Tongue (tissue), 2 donors: Measurements from ENCODE around the gene TPCN2. TPM values are rescaled to one million over a fixed set of nuclear protein-coding genes. Genes with fewer than 3 reads are reported as not detected.
"Not testable (repeated sequence)": the region's sequence is repeated elsewhere in the genome, so short reads cannot be mapped to it uniquely, and the experiment has no call there.

Experiments
- DNase-seq: peaks from one replicate; pipeline ENCODE4 v3.0.0-alpha.2; 2015
- total RNA-seq: library from RNA; depleted of rRNA; stranded (reverse); fragments of >200 nt; gene quantifications from one replicate; pipeline ENCODE4 v1.2.3, GENCODE V29; 2014

TPCN2 gene
- 11.5 TPM for total RNA-seq

DNA sequence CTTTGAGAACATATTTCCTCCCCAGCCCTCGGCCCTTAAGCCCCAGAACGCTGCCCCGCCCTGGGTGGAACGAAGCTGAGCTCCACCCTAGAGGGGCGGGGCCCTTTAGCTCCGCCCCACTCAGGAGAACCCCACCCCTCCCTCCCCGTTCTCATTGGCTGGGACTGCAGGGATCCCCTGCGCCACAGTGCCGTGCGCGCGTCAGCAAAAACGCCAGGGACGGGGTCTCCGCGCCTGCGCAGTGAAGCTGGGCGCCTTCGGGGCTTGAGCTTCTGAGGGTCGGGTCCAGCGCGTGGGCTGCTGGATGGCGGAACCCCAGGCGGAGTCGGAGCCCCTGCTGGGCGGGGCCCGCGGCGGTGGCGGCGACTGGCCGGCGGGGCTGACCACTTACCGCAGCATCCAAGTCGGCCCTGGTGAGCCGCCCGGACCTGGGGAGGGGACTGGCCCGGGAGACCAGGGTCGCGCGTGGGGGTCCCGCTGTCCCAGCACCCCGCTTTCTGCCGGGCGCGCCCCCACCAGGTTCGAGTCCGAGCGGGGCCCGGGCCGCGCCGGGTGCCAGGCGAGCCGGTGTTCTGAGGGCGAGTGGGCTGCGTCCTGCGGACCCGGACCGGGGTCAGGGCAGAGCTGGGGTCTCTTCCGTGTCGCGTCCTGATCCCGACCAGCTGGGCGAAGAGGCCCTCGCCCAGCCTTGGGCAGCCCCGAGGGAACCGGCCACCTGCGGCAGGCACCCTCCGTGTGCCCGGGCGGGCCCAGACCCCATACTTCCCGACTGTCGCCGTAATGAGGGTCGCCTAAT lies at the start of gene TPCN2:
Gene TPCN2 (plus strand): TSS at position 239 of the 796 bp plus-strand sequence. CDS start 66 bp downstream, at position 305.
- peak; percentile 99 for DNase-seq

DNA sequence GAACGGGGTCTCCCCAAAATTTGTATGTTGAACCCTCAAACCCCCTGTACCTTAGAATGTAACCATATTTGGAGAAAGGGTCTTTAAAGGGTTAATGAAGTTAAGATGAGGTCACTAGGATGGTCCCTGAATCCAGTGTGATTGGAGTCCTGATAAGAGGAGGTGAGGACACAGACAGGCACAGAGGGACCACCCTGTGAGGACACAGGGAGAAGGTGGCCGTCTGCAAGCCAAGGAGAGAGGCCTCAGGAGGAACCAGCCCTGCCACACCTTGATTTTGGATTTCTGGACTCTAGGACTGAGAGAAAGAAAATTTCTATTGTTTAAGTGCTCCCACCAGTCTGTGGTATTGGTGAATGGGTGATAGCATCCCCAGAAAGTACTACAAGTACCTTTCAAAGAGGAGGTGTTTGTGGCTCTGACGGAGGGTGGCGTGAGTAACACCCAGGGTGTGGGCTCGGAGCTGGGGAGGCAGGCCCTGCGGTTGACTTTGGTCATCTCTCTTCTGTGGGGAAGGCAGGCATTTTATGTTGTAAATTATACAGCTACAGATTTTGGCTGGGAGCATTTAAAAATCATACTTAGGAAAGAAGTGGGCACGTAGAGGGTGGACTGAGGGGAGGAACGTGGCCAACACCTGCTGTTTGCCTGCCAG lies 49.5 kb upstream of the TPCN2 start:
- DNase-seq = no peak

DNA sequence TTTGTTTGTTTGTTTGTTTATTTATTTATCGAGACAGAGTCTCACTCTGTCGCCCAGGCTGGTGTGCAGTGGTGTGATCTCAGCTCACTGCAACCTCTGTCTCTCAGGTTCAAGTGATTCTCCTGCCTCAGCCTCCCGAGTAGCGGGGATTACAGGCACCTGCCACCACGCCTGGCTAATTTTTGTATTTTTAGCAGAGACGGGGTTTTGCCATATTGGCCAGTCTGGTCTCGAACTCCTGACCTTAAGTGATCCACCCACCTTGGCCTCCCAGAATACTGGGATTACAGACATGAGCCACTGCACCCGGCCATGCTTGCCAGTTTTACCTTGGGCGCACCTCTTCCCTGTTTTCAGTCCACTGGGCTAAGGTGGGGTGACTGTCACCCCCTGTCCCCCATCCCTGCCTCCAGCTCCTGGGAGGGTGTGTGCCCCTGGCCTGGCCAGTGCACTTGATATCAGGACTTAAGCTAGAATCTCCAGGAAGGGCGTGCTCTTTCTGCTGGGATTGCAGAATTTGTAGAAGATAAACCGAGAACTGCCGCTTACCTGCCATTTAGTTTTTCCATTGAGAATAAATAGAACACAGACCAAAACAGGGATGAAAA lies 48.9 kb upstream of the TPCN2 start:
- DNase-seq = not testable (repeated sequence)

DNA sequence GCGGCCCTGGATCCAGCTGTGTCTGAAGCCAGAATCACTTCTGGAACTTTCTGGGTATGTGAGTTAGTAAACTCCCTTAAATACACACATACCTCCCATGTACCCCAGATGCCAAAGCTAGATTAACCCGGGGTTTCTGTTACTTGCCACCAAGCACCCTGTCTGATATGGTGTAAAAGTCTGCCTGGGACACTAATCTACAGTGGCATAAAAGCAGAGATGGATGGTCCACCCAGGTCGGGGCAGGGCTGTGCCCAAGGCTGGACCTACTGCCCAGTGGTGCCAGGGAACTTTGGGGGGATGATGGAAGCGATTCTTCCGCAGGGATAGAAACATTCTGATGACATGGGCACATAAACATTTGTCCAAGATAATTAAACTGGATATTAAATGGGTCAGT lies 48.3 kb upstream of the TPCN2 start:
- DNase-seq = no peak

DNA sequence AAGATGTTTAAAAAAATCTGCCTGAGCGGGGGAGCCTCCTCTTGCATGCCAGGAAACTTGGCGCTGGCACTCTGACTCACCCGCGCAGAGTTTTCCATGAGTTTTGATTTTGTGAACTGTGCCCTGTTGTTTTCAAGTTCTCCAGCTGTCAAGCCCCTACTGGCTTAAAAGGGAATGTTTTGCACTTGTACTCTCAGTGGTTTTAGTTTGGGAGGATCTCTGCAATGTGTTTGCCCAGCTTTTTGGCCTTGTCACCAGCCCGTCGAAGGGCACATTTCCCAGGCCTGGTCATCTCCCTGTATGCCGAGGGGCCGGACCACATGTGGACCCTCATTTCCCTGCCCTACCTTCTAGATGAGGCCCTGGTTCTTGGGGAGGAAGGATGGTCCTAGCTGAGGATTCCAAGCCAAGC lies 47.9 kb upstream of the TPCN2 start:
- peak; percentile 95 for DNase-seq

DNA sequence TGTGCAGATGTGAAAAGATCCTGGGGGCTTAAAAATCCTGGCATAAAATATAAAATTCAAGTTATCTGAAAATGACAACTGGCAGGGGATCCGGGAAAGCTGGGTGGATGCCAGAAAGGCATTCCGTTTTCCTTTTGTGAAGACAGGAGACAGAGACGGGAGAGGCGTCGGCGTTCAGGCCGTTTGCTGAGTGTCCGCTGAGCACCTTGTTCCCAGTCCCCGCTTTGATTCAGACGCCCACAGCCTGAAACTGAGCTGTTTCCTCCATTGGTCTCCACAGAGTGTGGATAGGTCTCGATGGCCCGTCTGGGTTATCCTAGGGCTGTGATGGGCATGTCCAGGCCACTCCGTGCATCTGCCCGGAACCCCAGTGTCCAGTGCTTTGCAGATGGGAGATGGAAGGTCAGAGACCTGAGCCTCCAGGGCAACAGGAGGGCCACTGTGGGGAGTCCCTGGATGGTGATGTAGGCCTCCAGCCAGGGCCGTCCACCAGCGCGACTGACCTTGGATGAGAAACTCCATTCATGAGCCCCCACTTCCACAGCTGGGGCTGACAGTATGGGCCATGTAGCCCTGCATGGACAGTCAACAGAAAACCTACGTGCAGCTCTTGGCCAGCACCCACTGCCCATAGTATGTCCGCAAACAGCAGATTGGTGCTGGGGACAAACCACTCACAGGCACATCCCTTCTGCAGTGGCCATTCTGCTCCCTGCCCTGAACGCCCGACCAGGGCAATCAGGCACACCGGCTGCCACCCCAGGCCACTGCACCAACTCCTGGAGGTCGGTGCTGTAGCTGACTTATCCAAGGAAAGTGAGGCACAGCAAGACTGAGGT lies 47.3 kb upstream of the TPCN2 start:
- DNase-seq = peak; percentile 86

DNA sequence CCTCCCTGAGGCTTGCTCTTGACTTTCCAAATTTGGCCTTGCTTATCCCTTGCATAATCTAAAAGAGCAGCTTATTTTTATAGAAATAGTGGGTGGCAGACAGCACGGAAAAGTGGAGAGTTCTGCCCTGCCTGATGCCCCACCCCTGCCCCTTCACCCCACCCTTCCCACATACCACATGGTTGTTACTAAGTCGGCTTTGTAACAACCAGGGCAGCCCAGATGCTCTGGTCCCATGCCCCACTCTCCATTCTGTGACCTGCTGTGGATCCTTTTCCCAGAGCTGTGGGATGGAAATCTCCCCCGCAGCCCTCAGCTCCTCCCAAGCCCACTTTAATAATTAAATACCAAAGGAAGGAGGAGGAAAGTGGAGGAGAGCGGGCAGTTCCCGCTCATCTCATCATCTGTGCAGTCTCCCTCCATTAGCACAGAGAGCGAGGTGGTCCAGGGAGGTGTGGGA lies 46.6 kb upstream of the TPCN2 start:
- DNase-seq = no peak

DNA sequence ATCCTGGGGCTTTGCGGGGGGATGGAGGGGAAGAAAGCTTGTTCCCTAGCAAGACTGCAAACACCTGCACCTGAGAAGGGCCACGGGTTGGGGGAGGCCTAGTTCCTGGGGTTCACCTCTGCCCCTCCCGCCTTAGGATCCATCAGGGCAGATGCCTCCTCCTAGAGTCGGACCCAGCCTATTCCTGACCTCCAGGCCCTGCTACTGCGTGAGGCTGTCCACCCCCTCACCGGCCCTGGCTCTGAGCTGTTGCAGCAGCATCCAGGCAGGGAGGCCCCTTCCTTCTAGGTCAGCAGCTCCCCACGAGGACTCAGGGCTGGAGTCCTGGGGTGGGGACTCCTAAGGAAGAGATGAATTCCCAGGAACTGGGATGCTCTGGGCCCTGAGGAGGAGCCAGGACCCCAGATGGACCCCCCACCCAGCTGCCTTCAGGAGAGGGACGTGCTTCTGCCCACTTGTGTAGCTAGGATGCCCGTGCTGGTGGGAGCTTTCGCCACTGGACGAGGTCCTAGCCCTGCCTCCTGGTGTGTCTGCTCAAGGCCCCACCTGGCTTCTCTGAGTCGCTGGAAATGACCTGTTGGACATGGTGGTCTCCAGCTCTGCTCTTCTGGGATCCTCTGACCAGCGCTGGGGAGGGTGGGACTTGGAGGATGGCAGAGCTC lies 46.0 kb upstream of the TPCN2 start:
- no peak for DNase-seq

DNA sequence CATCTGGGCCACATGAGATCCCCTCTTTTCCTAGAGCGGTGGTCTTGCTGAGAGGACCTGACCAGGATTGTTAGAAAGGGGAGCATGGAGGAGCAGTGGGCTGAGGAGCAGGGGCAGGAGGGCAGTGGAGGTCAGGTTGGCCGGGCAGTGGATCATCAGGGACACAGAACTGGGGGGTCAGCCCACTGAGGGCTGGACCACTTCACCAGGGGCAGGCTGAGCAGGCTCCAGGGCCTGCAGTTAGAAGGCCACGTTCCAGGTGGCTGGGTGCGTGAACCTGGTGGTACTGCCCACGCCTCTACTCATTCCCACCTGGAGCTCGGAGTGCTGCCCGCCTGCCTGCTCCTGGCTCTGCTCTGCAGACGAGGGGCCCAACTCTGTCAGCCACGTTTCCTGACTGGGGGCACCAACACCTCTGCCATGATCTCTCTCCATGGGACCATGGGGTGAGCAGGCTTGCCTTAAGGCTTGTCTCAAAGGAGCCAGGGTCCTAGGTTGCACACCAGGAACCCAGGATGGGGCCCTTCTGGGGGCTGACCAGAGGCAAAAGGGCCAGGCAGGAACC lies 45.3 kb upstream of the TPCN2 start:
- no peak for DNase-seq

DNA sequence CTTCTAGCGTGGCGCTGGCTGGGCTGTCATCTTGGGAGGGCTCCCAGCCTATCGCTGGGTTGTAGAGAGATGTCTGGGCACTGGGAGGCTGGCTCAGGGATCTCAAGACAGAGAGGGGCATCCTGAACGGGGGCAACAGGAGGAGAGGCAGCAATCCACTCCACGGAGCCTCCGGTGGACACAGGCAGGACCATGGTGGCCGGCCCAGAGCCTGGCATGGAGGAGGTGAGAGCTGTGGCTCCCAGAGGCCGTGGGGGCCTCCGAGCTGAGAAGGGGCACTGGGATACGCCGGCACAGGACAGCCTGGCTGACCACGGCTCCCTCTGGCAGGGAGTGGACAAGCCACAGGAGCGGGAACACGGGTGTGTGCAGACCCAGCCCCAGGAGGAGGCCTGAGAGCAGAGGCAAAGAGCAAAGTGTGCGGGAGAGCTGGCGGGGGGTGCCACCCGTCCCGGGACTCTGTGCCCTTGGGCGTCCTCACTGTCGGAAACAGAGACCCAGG lies 44.8 kb upstream of the TPCN2 start:
- no peak for DNase-seq

DNA sequence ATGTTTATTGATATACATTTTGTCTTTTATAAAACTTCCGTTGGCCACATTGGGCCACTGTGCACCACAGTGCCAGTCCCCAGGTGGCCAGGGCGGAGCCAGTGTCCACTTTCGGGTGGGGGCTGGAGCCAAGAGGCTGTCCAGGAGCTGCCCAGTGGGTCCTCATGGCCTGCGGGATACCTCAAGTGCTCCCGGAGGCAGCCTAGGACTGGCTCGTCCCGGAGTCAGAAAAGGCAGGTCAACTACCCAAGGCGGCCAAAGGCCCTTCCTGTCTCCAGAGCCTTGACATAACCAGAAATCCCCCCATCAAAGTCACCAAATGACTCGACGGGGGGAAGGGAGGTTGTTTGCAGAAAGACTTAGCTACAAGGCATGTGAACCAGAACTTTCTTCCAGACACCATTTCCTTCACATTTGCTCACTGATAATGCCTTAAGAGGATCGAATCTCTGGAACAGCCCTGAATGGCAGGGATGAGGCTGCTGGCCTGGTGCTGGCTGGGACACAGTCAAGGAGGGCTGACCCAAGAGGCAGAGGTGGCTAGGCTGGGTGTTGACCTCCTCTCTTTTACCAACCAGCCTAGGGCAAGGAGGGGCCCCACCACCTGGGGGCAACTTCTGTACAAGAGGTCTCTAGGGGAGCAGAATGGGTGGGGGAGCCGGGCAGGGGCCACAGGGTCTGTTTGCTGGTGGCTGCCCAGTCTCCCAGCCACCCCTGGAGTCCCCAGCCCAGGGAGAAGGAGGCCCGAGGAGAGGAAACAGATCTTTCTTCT lies 44.1 kb upstream of the TPCN2 start:
- DNase-seq = no peak

DNA sequence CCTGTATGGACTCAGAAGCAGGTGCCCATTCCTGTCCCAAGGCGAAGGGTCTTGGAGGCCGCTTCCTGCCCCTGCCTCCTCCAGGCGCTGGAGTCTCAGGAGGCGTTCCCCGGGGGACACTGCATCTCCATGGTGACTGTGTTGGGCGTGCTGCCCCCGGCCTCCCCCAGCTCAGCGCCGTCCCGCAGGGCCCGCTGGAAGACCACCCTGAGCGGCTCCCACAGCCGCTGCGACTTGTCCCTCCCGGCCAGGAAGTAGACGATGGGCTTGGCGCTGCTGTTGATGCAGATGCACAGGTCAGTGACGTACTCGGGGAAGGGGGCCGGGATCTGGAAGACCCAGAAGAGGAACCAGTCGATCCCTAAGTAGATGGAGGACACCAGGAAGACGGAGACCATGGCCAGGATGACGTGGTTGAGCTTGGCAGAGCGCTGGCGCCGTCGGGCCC lies 43.5 kb upstream of the TPCN2 start:
- DNase-seq = no peak

DNA sequence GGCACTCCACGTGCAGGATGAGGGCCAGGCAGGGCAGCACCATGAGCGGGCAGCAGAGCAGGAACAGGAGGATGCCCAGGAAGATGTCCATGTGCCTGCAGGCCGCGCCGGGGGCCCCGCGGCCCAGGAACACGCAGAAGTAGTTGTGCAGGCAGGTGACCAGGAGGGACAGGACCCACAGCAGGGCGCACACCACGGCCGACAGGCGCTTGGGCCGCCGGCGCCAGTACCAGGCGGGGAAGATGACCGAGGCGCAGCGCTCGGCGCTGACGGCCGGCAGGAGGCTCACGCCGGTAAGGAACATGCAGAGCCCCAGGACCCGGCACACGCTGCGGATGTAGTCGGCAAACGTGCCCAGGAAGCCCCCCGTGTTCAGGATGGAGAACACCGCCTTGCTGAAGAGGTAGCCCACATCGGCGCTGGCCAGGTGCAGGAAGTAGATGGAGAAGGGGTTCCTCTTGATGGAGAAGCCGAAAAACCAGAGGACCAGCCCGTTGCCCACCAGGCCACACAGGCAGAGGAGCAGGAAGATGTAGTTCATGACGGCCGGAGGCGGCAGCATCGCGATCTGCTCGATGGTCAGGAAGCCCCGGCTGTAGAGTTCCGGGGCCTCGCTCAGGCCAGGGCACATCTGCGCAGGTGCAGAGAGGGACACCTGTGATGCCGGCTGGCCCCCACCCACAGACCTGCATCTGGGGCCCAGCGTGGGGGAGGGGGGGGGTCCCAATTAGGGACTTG lies 42.9 kb upstream of the TPCN2 start:
- DNase-seq = no peak

DNA sequence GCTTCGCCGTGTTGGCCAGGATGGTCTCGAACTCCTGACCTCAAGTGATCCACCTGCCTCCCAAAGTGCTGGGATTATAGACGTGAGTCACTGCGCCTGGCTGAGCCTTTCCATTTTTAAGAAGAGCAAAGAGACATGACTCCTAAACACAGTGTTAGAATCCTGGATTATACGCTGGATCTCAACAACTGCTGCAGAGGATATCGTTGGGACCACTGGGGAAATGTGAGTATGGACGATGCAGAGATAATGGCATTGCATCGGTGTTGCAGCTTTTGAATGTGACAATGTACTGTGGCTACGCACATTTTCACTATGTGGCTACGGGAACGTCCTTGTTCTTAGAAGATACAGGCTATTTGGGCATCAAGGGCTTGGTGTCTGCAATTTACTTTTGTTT lies 41.9 kb upstream of the TPCN2 start:
- DNase-seq = no peak

DNA sequence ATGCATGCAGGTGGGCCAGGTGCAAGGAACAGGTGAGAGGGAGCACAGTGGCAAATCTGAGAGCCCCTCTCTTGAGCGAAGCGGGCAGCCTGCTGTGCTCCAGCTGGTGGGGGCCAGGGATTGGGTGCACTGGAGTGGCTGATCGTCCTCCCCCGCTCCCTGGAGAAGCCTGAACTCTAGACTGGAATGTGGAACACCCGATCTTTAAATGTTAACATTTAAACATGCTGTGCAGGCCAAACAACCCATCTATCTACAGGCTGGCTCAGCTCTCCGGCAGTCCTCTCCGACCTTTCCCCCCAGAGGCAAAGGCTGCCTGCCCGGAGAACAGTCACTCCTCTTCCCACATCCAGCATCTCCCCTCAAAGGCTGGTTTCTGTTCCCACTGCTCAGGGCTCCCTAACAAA lies 40.8 kb upstream of the TPCN2 start:
- no peak for DNase-seq

DNA sequence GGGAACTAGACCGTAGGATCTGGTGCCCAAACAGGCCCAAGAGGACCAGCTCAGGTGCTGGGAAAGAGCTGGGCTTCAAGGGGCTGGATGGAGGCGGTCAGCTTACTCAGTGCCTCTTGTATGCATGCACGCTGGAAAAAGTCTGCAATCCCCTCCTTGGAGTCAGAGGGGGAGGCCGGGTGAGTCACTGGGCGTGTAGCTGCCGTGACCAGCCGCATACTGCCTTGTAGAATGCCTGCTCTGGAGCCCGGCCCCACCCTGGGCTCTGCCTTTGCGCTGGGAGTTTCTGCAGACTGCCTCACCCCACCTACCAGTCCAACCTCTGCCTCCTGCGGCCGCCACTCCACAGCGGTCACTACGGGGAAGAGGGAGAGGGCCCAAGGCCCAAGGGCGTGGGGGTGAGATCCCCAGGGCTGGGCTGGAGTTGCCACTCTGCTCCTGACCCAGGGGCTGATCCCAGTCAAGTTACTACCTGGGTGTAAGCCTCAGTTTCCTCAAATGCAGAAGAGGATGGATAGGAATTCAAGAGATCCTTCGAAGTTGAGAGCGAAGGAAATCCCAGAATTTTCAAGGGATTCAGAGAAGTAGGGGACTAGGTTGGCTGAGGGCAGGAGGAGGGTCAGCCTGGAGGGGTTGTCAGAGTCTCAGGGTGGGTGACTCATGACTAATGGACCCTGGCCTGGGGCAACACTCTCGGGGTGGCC lies 39.8 kb upstream of the TPCN2 start:
- peak; percentile 87 for DNase-seq

DNA sequence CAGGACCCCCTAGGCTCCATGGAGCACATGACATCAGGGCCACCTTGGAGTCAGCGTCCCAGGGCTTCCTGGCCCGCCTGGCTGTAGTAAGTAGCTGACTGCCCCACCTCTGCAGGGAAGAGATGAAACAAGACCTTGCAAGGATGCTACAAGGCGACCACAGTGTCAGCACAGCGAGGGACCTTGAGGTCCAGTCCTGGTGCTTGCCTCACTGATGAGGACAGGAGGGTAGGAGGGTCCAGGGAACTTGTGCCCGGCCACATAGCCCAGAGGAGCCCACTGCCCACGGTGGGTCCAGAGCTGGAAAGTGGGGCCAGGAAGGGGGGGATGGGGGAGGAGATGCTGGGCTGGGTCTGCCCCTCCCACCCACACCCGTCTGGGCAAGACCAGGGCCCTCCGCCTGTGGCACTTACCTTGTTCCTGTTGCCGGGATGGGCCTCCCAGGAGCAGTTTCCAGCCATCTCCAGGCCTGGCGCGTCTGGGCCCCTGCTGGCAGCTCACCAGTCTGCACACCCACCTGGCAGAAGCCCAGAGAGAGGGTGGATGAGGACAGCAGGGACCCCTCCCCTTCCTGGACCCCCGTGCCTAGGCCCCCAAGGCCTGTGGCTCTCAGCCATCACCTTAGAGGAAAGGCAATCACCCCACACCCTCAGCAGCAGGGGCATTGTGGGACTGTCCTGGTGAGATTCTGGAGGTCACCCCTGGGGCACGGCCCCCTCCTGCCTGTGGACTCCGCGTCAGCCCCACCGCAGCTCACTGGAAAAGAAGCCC lies 39.1 kb upstream of the TPCN2 start:
- peak; percentile 31 for DNase-seq

DNA sequence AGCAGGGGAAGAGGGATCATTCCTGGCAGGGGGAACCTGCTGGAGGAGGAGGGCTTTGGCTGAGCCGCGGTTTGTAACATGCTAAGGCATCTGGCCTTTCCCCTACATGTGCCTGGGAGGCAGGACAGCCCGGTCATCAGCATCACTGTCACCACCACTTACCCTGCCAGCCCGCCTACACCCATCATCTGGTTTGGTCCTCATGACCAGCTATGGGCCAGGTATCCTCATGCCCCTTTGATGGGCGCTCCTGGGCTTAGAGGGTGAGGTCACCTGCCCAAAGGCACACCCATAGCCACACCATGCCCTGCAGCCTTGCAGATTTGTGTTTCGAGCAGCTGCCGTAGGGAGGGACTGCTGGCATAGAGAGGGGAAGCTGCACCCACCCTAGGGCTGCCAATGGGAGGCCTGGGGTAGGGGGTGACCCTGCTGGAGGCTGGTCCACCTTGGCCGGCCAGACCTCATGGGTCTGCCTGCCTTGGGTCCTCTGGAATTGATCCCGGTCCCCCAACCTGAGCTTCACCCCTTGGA lies 38.3 kb upstream of the TPCN2 start:
- DNase-seq = peak; percentile 50
